Neutrophil (primary cell): Measurements from ENCODE around the gene GSG1L.

Source experiments
- H3K27ac ChIP-seq: fragments of 200-600 bp; sonication (generic); 2 replicates; pipeline ENCODE4 v1.5.1; 2016; ENCODE audit warnings: mild to moderate bottlenecking, moderate library complexity
- H3K27me3 ChIP-seq: fragments of 200-600 bp; sonication (generic); 2 replicates; pipeline ENCODE4 v1.6.0; 2016; ENCODE audit warnings: mild to moderate bottlenecking
- H3K36me3 ChIP-seq: fragments of 200-600 bp; sonication (generic); 2 replicates; pipeline ENCODE4 v1.5.1; 2017
- H3K4me1 ChIP-seq, 2 experiments: fragments of 200-600 bp in 1 of 2; sonication (generic) in 1 of 2; 1 replicate in 1 of 2; 2 replicates in 1 of 2; pipeline versions ENCODE4 v1.5.1 to v1.6.1; 2013 to 2016; ENCODE audit warnings: low read depth in 1 of 2, low read length in 1 of 2, mild to moderate bottlenecking in 1 of 2, moderate library complexity in 1 of 2; ENCODE audit not compliant: control insufficient read depth in 1 of 2, insufficient read depth in 1 of 2
- H3K4me3 ChIP-seq, 2 experiments: fragments of 200-600 bp in 1 of 2; sonication (generic) in 1 of 2; 1 replicate in 1 of 2; 2 replicates in 1 of 2; pipeline ENCODE4 v1.5.1; 2013 to 2016; ENCODE audit warnings: low read depth in 1 of 2, low read length in 1 of 2, mild to moderate bottlenecking in 1 of 2, moderate library complexity in 1 of 2
- H3K9me3 ChIP-seq: fragments of 200-600 bp; sonication (generic); 2 replicates; pipeline ENCODE4 v1.5.1; 2016
- TF ChIP-seq, protein P1 (sequence below): fragments of 200-600 bp; sonication (generic); IDR thresholded peaks from 2 replicates; pipeline ENCODE4 v1.5.1; 2016; ENCODE audit warnings: antibody characterized with exemption

Gene GSG1L

DNA sequence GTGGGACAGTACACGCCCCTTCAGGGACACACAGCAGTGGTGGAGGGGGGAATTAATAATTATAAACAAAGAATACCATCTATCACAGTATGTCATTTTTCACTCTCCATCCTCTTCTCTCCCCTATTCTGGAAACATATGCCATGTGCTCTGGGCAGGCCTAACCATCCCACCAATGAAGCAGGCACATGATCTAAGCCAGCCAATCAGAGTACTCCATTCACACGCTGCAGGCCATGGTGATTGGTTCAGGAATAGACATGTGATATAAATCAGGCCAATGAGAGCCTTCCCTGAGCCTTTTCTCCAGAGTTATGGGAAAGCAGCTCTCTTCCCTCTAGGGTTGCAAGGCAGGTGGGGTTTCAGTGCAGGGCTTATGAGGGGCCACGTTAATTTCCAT, 36.5 kb downstream of the GSG1L start:
- no peaks in the 10 kb centered on the region for H3K4me1 ChIP-seq
- no peaks in the 10 kb centered on the region for H3K36me3 ChIP-seq
- H3K27me3 ChIP-seq: no peaks in the 10 kb centered on the region
- no peak overlapping the region for H3K4me3 ChIP-seq
- H3K9me3 ChIP-seq: no peaks in the 10 kb centered on the region
- TF ChIP-seq, protein P1, sequence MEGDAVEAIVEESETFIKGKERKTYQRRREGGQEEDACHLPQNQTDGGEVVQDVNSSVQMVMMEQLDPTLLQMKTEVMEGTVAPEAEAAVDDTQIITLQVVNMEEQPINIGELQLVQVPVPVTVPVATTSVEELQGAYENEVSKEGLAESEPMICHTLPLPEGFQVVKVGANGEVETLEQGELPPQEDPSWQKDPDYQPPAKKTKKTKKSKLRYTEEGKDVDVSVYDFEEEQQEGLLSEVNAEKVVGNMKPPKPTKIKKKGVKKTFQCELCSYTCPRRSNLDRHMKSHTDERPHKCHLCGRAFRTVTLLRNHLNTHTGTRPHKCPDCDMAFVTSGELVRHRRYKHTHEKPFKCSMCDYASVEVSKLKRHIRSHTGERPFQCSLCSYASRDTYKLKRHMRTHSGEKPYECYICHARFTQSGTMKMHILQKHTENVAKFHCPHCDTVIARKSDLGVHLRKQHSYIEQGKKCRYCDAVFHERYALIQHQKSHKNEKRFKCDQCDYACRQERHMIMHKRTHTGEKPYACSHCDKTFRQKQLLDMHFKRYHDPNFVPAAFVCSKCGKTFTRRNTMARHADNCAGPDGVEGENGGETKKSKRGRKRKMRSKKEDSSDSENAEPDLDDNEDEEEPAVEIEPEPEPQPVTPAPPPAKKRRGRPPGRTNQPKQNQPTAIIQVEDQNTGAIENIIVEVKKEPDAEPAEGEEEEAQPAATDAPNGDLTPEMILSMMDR: no peak
- no peak overlapping the region for H3K27ac ChIP-seq

DNA sequence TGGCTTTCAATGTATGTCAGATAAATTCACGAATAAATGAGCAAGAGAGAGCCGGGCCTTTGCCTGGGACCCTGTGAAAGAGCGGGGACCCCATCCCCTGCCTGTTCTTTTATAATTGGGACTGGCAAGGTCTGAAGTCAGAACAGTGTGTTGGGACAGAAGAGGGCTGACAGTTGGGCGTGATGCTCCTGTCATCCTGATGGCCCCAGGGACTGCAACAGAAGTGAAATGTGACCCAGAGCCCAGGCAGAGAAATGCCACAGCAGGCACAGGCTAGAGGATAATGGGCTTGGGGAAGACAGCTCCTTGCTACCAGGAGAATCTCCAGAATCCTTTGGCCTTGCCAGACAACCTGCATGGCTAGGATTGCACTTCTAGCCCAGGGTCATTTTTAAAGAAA, 37.9 kb downstream of the GSG1L start:
- no peak overlapping the region for H3K4me3 ChIP-seq
- no peaks in the 10 kb centered on the region for H3K36me3 ChIP-seq
- H3K9me3 ChIP-seq: no peaks in the 10 kb centered on the region
- no peak overlapping the region for H3K27ac ChIP-seq
- no peaks in the 10 kb centered on the region for H3K27me3 ChIP-seq
- TF ChIP-seq, protein P1: no peak
- no peaks in the 10 kb centered on the region for H3K4me1 ChIP-seq

- H3K9me3 ChIP-seq: no peaks in the 10 kb centered on the region
- peaks cover 14% of the 10 kb centered on the region for H3K27me3 ChIP-seq
- no peak overlapping the region for H3K27ac ChIP-seq
- TF ChIP-seq, protein P1: no peak
- H3K4me3 ChIP-seq: no peak overlapping the region
- no peaks in the 10 kb centered on the region for H3K4me1 ChIP-seq
- H3K36me3 ChIP-seq: no peaks in the 10 kb centered on the region
These were observed 44.3 kb downstream of the GSG1L start for GRCh38 chr16:28019218-28019617.

DNA sequence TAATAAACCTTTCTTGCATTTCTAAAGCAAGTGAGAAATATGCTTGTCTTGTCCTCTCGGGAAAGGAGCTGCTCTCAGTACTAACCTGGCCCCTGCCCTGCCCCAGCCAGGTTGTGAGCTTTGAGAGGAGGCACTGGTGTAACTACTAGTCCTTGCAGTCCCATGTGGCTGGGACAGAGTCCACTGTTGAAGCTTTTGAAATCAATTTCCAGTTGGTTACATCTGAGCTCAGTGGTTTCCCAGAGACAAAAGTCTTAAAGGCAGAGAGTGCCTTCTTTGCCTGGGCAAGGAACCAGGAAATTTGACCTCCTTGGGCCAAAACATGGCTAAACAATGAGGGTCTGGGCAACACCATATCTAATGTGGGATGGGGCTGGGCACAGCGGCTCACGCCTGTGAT, 48.7 kb downstream of the GSG1L start:
- Histone ChIP-seq H3K36me3 (no peaks in the 10 kb centered on the region), H3K9me3 (no peaks in the 10 kb centered on the region), H3K4me3 (no peak overlapping the region), H3K27ac (no peak overlapping the region), H3K27me3 (peaks cover 24% of the 10 kb centered on the region), H3K4me1 (peaks cover 13 to 15% of the 10 kb centered on the region in 2 experiments)
- TF ChIP-seq, protein P1: no peak

DNA sequence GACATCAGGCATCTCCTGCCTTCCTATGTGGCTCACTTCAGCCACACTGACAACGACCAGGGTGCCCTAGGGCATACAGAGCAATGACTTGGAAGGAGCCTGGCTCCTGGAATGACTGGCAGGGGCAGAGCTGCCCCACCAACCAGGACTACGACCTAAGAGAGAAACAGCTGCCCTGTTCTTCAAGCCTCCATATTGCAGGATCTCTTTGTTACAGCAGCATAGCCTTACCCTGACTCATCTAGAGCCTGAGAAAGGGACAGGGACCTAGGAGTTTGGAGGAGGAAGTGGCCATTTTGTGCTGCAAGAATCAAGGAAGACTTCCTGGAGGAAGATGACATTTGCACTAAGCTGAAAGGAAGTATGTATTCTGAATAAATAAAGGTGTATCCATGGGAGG, 49.6 kb downstream of the GSG1L start:
- H3K27ac ChIP-seq: no peak overlapping the region
- H3K36me3 ChIP-seq: no peaks in the 10 kb centered on the region
- TF ChIP-seq, protein P1: no peak
- peaks cover 13 to 17% of the 10 kb centered on the region in 2 experiments for H3K4me1 ChIP-seq
- H3K4me3 ChIP-seq: no peak overlapping the region
- H3K9me3 ChIP-seq: no peaks in the 10 kb centered on the region
- H3K27me3 ChIP-seq: peaks cover 34% of the 10 kb centered on the region

- H3K4me1 ChIP-seq: peaks cover 13 to 17% of the 10 kb centered on the region in 2 experiments
- no peak overlapping the region for H3K27ac ChIP-seq
- H3K9me3 ChIP-seq: no peaks in the 10 kb centered on the region
- no peaks in the 10 kb centered on the region for H3K36me3 ChIP-seq
- H3K27me3 ChIP-seq: peaks cover 39% of the 10 kb centered on the region
- TF ChIP-seq, protein P1: no peak
- H3K4me3 ChIP-seq: no peak overlapping the region
These were observed 50.1 kb downstream of the GSG1L start for GRCh38 chr16:28013392-28013791.
